Stimulated activated CD8-positive, alpha-beta memory T cell treated with anti-CD3 and anti-CD28 coated beads, Interleukin-4, amount 100 ng/mL, for 1 hour (primary cell): ENCODE data around the gene MIEF2.
"Not testable (repeated sequence)": the region's sequence is repeated elsewhere in the genome, so short reads cannot be mapped to it uniquely, and the experiment has no call there.

Experiments used
- DNase-seq, 2 donors: peaks; one replicate each; pipeline ENCODE4 v3.0.0-alpha.2; 2020; ENCODE audit warnings: low read depth in 2 of 2, low spot score in 1 of 2

Gene MIEF2, protein sequence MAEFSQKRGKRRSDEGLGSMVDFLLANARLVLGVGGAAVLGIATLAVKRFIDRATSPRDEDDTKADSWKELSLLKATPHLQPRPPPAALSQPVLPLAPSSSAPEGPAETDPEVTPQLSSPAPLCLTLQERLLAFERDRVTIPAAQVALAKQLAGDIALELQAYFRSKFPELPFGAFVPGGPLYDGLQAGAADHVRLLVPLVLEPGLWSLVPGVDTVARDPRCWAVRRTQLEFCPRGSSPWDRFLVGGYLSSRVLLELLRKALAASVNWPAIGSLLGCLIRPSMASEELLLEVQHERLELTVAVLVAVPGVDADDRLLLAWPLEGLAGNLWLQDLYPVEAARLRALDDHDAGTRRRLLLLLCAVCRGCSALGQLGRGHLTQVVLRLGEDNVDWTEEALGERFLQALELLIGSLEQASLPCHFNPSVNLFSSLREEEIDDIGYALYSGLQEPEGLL

DNA sequence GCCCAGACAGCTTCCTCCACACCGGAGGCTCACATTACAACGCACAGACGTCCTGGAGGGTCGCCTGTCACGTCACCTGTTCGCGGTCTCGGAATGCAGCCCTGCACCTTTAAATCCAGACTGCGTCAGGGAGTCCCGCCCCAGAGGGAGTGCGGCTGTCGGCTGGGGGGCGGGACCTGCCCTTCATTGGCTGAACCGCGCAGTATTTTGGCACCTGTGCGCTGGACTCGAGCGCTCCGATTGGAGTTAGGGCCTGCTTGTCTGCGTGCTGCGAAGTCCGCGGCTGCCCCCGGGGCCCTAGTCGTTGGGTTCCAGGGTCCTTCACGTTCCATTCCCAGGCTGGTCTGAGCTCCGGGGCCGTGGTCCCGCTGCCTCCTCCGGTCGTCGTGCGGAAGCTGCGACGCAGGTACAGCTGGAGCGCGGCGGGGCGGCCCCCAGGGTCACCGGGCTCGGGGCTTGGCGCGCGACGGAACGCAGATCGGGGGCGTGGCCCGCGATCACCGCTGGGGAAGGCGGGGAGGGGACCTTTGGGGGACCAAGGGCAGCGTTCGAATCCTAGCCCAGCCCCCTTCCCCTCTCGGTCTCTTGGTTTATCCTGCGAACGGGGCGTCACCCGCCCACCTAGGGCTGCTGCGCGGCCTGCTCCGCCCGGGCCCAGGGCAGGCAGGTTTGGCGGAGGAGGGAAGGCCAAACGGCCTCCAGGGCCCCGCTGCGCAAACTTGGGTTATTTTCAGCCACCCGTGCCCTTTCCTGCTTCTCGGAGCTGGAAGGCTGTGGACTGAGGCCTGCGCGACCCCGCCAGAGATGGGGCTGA, at the start of gene MIEF2:
Gene MIEF2 (plus strand): TSS at position 331 of the 814 bp plus-strand sequence. CDS start 2,059 bp downstream, outside the sequence.
- DNase-seq, result peak; percentile 81 to 84

DNA sequence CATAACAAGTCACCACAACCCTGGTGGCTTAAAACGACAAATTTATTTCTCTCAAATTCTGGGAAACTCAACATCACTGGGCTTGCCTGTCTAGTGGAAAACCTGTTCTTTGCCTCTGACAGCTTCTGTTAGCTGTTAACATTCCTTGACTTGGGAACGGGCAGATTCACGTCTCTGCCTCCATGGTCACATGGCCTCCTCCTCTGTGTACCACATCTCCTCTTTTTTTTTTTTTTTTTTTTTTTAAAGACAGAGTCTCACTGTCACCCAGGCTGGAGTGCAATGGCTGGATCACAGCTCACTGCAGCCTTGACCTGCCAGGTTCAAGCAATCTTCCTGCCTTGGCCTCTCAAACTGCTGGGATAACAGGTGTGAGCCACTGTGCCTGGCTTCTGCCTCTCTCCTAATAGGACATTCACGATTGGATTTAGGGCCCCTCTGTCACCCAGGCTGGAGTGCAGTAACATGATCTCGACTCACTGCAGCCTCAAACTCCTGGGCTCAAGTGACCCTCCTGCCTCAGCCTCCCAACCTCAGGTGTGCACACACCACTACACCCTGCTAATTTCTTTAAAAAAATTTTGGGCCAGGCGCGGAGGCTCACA, 46.7 kb upstream of the MIEF2 start:
- no peak for DNase-seq

DNA sequence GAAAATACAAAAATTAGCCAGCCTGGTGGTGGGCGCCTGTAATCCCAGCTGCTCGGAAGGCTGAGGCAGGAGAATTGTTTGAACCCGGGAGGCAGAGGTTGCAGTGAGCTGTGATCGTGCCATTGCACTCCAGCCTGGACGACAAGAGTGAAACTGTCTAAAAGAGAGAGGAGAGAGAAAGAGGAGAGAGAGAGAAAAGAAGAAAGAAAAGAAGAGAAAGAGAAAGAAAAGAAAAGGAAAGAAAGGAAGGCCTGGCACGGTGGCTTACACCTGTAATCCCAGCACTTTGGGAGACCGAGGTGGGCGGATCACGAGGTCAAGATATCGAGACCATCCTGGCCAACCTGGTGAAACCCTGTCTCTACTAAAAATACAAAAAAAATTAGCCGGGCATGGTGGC, 43.6 kb upstream of the MIEF2 start:
- DNase-seq, result not testable (repeated sequence)

GRCh38 chr17:18217412-18218015, 42.9 kb upstream of the MIEF2 start:
- DNase-seq, result peak; percentile 53 to 60

- DNase-seq, result no peak
Observed at GRCh38 chr17:18218756-18219415, 41.6 kb upstream of the MIEF2 start.

DNA sequence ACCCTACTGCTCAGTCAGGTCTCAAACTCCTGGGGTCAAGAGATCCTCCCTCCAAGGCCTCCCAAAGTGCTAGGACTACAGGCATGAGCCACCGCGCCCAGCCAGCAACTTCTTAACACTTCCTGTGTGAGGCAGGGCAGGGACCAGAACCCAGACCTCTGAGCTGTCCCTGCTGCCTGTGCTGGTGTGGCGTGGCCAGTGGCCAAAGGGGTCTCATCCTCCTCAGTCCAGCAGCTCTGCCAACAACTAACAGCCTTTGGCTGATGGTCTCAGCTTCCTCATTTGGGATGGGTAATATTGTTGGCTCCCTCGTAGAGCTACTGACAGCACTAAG, 36.4 kb upstream of the MIEF2 start:
- DNase-seq, result no peak

DNA sequence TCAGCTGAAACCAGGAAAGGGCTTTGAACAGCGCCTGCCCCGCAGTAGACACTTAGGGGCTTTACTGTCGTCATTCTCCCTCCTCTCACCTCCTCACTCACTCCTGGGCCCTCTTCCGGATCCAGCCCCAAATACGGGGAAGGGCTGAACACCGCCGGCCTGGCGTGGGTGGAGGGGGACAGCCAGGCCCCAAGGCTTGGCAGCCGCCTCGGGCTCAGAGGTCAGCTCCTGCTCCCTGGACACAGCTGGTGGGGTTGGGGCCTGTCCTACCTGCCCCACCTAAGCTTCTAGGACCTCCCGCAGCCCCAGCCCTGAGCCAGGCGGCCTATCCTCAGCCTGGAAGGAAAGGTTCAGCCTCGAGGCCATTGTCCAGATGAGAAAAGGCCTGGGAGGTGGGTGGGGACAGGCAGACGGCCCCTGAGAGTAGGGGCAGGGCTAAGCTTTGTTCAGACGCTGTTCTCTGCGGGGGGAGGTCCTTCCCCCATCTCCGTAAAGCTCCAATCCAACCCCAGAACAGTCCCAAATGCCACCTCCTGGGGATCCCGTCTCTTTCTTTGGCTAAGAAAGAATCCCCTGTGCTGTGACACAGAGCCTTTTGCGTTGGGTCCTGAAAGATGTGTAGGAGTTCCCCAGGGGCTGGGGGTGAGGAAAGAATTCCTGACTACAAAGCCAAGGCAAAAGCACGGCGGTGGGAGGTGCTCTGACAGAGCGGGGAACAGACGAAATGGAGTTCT, 35.9 kb upstream of the MIEF2 start:
- DNase-seq, result no peak

GRCh38 chr17:18225121-18225641, 35.3 kb upstream of the MIEF2 start, which contains the start of gene LLGL1:
TSS of gene LLGL1 (plus strand) at chr17:18225635. CDS start at chr17:18225683, 48 bp downstream.
- peak; percentile 87 to 91 for DNase-seq

GRCh38 chr17:18225642-18226283, 34.7 kb upstream of the MIEF2 start:
- DNase-seq, result no peak

- DNase-seq, result no peak
Observed at GRCh38 chr17:18226284-18226945, 34.0 kb upstream of the MIEF2 start.

DNA sequence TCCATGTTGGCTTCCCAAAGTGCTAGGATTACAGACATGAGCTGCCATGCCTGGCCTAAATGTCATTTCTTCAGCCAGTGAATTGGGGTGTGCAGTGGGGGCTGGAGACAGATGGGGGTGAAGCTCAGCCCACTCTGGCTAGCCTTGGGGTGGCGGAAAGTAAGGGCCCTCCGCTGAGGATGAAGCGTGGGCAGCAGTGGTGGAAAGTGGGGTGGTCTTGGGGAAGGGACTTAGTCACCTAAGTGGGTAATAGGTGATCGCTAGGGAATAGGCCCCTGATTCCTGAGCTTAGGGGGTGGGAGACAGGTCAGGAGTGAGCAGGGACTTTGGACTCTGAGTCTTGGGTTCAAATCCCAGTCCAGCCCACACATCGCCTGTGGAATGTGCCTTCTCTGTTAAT, 32.8 kb upstream of the MIEF2 start:
- DNase-seq, result no peak

GRCh38 chr17:18228176-18228682, 32.2 kb upstream of the MIEF2 start:
- DNase-seq, result no peak

DNA sequence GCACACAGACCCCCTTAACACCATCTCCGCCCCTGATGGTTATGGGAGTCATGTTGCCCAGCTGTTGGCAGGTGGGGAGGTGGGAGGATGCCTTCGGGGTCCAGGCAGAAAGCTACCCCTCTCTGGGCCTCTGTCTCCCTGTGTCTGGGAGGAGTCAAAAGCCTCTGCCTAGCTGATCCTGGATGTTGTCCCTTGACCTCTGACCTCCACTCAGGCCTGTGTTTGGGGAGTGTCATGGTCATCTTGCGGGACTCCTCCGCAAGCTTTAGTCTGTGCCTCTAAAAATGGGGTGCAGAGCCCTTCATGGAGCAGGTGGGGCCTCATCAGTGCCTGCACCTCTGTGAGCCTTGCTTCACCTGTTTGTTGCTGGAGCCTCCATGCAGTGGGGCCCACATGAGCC, 31.2 kb upstream of the MIEF2 start:
- DNase-seq, result no peak

GRCh38 chr17:18229771-18230170, 30.7 kb upstream of the MIEF2 start:
- no peak for DNase-seq

DNA sequence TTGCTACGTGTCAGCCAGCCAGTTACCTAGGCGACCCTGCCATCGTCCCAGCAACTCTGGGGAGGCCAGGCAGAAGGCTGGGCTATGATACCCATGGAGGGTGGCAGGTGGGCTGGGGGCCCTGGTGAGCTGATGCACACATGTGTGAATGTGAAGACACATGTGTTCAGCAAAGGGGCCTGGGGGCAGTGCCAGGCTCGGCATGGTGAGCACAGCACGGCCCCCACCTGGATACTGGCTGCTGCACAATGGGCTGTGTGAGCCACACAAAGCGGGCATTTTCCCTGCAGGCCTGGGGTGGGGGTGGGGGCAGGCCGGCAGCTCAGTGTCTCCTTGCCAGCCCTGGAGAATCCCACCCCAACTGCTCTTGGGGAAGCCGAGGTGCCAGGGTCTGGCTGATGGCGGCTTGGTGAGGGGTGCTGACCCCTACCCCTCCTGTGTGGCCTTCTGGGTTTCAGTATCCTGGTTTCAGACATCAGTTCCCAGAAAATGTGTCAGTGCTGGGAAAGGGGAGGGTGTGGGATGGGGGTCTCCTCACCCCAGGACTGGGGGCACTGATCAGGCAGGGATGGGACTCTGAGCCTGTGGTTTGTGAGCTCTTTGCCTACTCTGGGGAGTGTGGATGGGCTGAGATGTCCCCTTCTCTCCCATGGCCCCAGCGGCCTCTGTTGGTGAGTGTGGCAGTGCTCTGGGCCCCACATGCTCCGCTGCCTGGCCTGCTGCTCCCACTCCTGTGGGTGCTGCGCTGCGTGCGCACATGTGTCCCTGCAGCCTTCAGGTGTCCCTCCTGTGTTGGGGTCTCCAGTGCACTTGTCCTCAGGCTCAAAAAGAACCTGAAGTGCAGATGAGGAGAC, 29.9 kb upstream of the MIEF2 start:
- DNase-seq, result no peak

- DNase-seq, result no peak
Observed at GRCh38 chr17:18231164-18231563, 29.3 kb upstream of the MIEF2 start.

GRCh38 chr17:18233803-18234518, 26.5 kb upstream of the MIEF2 start:
- no peak for DNase-seq
